Measurements from ENCODE around the gene TGIF1. TPM values are rescaled to one million over a fixed set of nuclear protein-coding genes. Genes with fewer than 3 reads are reported as not detected.

Gene TGIF1
- total and polyA plus RNA-seq, 2 of the 4 experiments (the other 2 are of a cell fraction) = 62.1 to 118 TPM

GRCh38 chr18:3454365-3455089 lies 4.6 kb downstream of the TGIF1 start:
- no CpG with 5 or more reads among the region's 4 CpGs for WGBS, 2 experiments (ENCODE audit: extremely low coverage in 2 of 2, insufficient read length in 1 of 2)
- H3K4me2 ChIP-seq (ENCODE audit: low read depth, low read length) = peak overlapping the region; percentile 93
- H3K14ac ChIP-seq (replicated peaks; ENCODE audit: low read depth, low read length) = peak overlapping the region; percentile 57; the same call in 1 of the 2 replicates
- no peak for TF ChIP-seq CEBPB (IDR thresholded peaks at IDR 0.05; ENCODE audit: low read depth, low read length)
- TF ChIP-seq CTCF (conservative IDR thresholded peaks at IDR 0.05; ENCODE audit: low read depth, low read length) = peak; percentile 60
- peak; percentile 40; the same call in 1 of the 2 replicates for TF ChIP-seq RAD21 (IDR thresholded peaks at IDR 0.05; ENCODE audit: low read length)
- TF ChIP-seq NFE2L2 (IDR thresholded peaks at IDR 0.05; ENCODE audit: low read depth, low read length) = 0 out of 2 replicates have a peak, but pooled peaks have one; percentile 12
- TF ChIP-seq POLR2A (IDR thresholded peaks at IDR 0.05; ENCODE audit: low read depth, low read length) = no peak
- peak; percentile 33 for TF ChIP-seq SMC3 (IDR thresholded peaks at IDR 0.05; ENCODE audit: low read depth, low read length)
- TF ChIP-seq ELK1 (IDR thresholded peaks at IDR 0.05; ENCODE audit: borderline replicate concordance, low read depth, low read length) = no peak
- no peak for TF ChIP-seq MAFK (IDR thresholded peaks at IDR 0.05; ENCODE audit: low read depth, low read length)
- no peak for TF ChIP-seq MXI1 (IDR thresholded peaks at IDR 0.05; ENCODE audit: borderline replicate concordance, low read depth, low read length)
- TF ChIP-seq FOS (IDR thresholded peaks at IDR 0.05; ENCODE audit: low read depth, low read length) = no peak
- no peak for TF ChIP-seq CHD1 (IDR thresholded peaks at IDR 0.05; ENCODE audit: low read depth, low read length)
- no peak for TF ChIP-seq BHLHE40 (IDR thresholded peaks at IDR 0.05; ENCODE audit: low read depth, low read length)
- H3K4me3 ChIP-seq (ENCODE audit: insufficient read depth, low read depth, low read length) = peak overlapping the region; percentile 85
- ChIA-PET CTCF (interaction anchor here (0.6 to 3.7 kb wide), 18 partner anchors 12 to 311 kb away, joined by 3 to 33 read pairs (median 4); no protein-coding TSS in a partner anchor), POLR2A (ENCODE audit: unreplicated experiment) (interaction anchor here (0.6 to 3.4 kb wide), 4 partner anchors 12 to 149 kb away, joined by 3 to 22 read pairs (median 10); no protein-coding TSS in a partner anchor)
- no peaks in the 10 kb centered on the region for H3K9me3 ChIP-seq (ENCODE audit: control insufficient read depth, insufficient read depth, low read length)
- no TSS peak for BruUV-seq (replicated peaks)
- peaks cover 10% of the 10 kb centered on the region for H3K9me1 ChIP-seq (ENCODE audit: insufficient read depth, low read length)
- H3K56ac ChIP-seq (ENCODE audit: extremely low read depth, insufficient read depth, low read length) = peak overlapping the region; percentile 50
- no peaks in the 10 kb centered on the region for H3K27me3 ChIP-seq (ENCODE audit: control insufficient read depth, insufficient read depth, low read length)
- peak overlapping the region; percentile 36; the same call in 2 of the 3 replicates for H2BK15ac ChIP-seq (ENCODE audit: low read depth, low read length)
- H4K20me1 ChIP-seq (ENCODE audit: insufficient read depth, low read length) = peaks cover 47% of the 10 kb centered on the region
- intact Hi-C loops (cut with micrococcal nuclease) = loop anchor here (1.0 to 10.0 kb wide), 8 partner anchors 130 to 543 kb away; partner anchors contain the start of gene MYL12B
- DNase-seq (peak; percentile 72), ATAC-seq (ENCODE audit: low read depth) (no peak)
- peak overlapping the region; percentile 65; the same call in 1 of the 2 replicates for H2BK120ac ChIP-seq (ENCODE audit: low read depth, low read length)
- H2BK5ac ChIP-seq (ENCODE audit: low read depth, low read length, poor library complexity, severe bottlenecking) = peak overlapping the region; percentile 93
- peaks cover 24% of the 10 kb centered on the region for H3K36me3 ChIP-seq (ENCODE audit: control insufficient read depth, insufficient read depth, low read length)
- in situ Hi-C loops (cut with MboI; ENCODE audit: low sequenced_read_pairs) = loop anchor here (5.0 kb wide), 3 partner anchors 143 to 213 kb away; no protein-coding TSS in a partner anchor
- dilution Hi-C loops (cut with HindIII; ENCODE audit: low sequenced_read_pairs, unreplicated experiment) = no loop called here
- H3K18ac ChIP-seq (ENCODE audit: low read depth, low read length) = peak overlapping the region; percentile 26; the same call in 1 of the 2 replicates
- H2AK5ac ChIP-seq (ENCODE audit: low read depth, low read length) = no peak overlapping the region
- peak overlapping the region in 1 of 2 experiments; percentile 32; a peak in 1 of 4 replicates for H4K8ac ChIP-seq (ENCODE audit: low read depth in 2 of 2, low read length in 2 of 2)
- no peak overlapping the region for H4K91ac ChIP-seq (ENCODE audit: insufficient read depth, low read depth, low read length)
- no peak overlapping the region for H2AFZ ChIP-seq (replicated peaks; ENCODE audit: low read length, poor library complexity)
- peaks cover 18 to 40% of the 10 kb centered on the region in 2 experiments for H3K79me1 ChIP-seq (ENCODE audit: low read depth in 1 of 2, low read length in 2 of 2)
- H3K9ac ChIP-seq (ENCODE audit: low read depth, low read length) = peak overlapping the region; percentile 66; the same call in 1 of the 2 replicates
- H3K4me1 ChIP-seq (ENCODE audit: control insufficient read depth, insufficient read depth, low read length) = peaks cover 16% of the 10 kb centered on the region
- H3K27ac ChIP-seq (ENCODE audit: insufficient read depth, low read length) = peak overlapping the region; percentile 30; the same call in 1 of the 2 replicates
- H2BK20ac ChIP-seq (ENCODE audit: low read depth, low read length) = no peak overlapping the region
- no peak overlapping the region for H2AK9ac ChIP-seq (replicated peaks; ENCODE audit: low read depth, low read length, poor library complexity)
- no peak overlapping the region for H4K5ac ChIP-seq (ENCODE audit: low read depth, low read length)
- peak overlapping the region; percentile 46; the same call in 1 of the 2 replicates for H3K4ac ChIP-seq (ENCODE audit: low read depth, low read length)
- H3K23ac ChIP-seq (ENCODE audit: low read depth, low read length) = no peak overlapping the region; the same call in 1 of the 2 replicates

All from IMR-90 (cell line).